Body of pancreas (tissue), 4 donors: Measurements from ENCODE around the gene KCNT2. TPM values are rescaled to one million over a fixed set of nuclear protein-coding genes. Genes with fewer than 3 reads are reported as not detected.

Experiments
- ATAC-seq: fragments of 150-250 bp; one replicate; pipeline ENCODE4 v1.9.1; 2016
- DNase-seq, 4 donors: peaks; one replicate each; pipeline ENCODE4 v3.0.0-alpha.2; 2019
- H3K27ac ChIP-seq, 4 donors: fragments of 200-600 bp; sonication (generic); 1 replicate in 3 of 4; 2 replicates in 1 of 4; pipeline versions ENCODE4 v1.5.1 to v1.6.1; 2016 to 2019; ENCODE audit warnings: mild to moderate bottlenecking in 1 of 4, mixed read lengths in 1 of 4, moderate library complexity in 1 of 4
- H3K27me3 ChIP-seq, 2 donors: fragments of 200-600 bp; sonication (generic); one replicate each; pipeline ENCODE4 v1.6.0; 2016; ENCODE audit warnings: mild to moderate bottlenecking in 1 of 2
- H3K36me3 ChIP-seq, 2 donors: fragments of 200-600 bp; sonication (generic); replicated peaks in 1 of 2; 2 replicates each; pipeline ENCODE4 v1.5.1; 2016; ENCODE audit warnings: low read depth in 2 of 2; ENCODE audit not compliant: insufficient read depth in 1 of 2
- H3K4me1 ChIP-seq: fragments of 200-600 bp; sonication (generic); one replicate; pipeline ENCODE4 v1.6.0; 2016
- H3K4me3 ChIP-seq, 2 donors: fragments of 200-600 bp; sonication (generic); 1 replicate in 1 of 2; 2 replicates in 1 of 2; pipeline ENCODE4 v1.5.1; 2016 to 2019
- H3K9me3 ChIP-seq, 3 donors: fragments of 200-600 bp; sonication (generic); 1 replicate in 2 of 3; 2 replicates in 1 of 3; pipeline ENCODE4 v1.5.1; 2016
- POLR2A ChIP-seq, 3 donors: fragments of 450-650 bp; IDR thresholded peaks; one replicate each; pipeline ENCODE4 v1.6.1; 2016; ENCODE audit warnings: antibody characterized with exemption in 3 of 3, mild to moderate bottlenecking in 2 of 3
- WGBS, 2 donors: methylation state at CpG; one replicate each; pipeline ENCODE4 v1.1.5; 2017; 5-methylcytosine and 5-hydroxymethylcytosine counted together
- intact Hi-C: fragments of 100-400 bp; cut with DNase I; formaldehyde crosslinking; loops from one replicate; pipeline ENCODE4 v1.15.1; 2023
- total RNA-seq, 2 donors: library from RNA; depleted of rRNA; stranded (reverse); fragments of >200 nt; gene quantifications; one replicate each; pipeline ENCODE4 v1.1.0, GENCODE V29; 2016
- TF ChIP-seq, protein P1 (sequence below), 7 experiments: fragments of 450-650 bp in 4 of 7; fragments of 200-600 bp in 3 of 7; sonication (generic) in 3 of 7; IDR thresholded peaks; one replicate each; pipeline ENCODE4 v1.5.1; 2016 to 2019; ENCODE audit warnings: antibody characterized with exemption in 7 of 7

Gene KCNT2
- total RNA-seq, 2 donors from 2014 or later = 0.78 to 0.99 TPM

DNA sequence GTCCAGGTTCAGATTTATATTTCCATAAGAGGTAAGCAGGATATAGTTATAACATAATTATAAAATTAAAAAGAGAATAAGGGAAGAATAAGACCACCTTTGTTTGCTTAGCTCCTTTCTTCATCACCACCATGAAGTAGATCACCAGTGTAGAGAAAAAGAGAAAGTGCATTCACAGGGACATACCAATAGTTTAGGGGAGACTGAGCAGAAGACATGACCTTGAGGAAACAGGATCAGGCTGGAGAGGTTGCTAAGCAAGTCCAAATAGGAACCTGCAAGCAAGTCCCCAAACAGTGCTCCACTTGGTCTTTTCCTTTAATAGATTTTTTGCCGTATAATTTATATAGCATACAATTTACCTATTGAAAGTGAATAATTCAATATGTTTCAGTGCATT, 63.0 kb downstream of the KCNT2 start:
- Histone ChIP-seq H3K4me3 (no peak overlapping the region), H3K9me3 (no peaks in the 10 kb centered on the region), H3K27ac (no peak overlapping the region), H3K4me1 (no peaks in the 10 kb centered on the region), H3K27me3 (no peaks in the 10 kb centered on the region), H3K36me3 (no peaks in the 10 kb centered on the region)
- WGBS, 2 donors = 90 to 100% methylated on average over 1 of the region's 1 CpG
- intact Hi-C loops = no loop called here
- TF ChIP-seq POLR2A (IDR thresholded peaks at IDR 0.05) = no peak
- TF ChIP-seq, protein P1, sequence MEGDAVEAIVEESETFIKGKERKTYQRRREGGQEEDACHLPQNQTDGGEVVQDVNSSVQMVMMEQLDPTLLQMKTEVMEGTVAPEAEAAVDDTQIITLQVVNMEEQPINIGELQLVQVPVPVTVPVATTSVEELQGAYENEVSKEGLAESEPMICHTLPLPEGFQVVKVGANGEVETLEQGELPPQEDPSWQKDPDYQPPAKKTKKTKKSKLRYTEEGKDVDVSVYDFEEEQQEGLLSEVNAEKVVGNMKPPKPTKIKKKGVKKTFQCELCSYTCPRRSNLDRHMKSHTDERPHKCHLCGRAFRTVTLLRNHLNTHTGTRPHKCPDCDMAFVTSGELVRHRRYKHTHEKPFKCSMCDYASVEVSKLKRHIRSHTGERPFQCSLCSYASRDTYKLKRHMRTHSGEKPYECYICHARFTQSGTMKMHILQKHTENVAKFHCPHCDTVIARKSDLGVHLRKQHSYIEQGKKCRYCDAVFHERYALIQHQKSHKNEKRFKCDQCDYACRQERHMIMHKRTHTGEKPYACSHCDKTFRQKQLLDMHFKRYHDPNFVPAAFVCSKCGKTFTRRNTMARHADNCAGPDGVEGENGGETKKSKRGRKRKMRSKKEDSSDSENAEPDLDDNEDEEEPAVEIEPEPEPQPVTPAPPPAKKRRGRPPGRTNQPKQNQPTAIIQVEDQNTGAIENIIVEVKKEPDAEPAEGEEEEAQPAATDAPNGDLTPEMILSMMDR (IDR thresholded peaks at IDR 0.05) = no peak
- ATAC-seq = no peak
- DNase-seq = no peak

DNA sequence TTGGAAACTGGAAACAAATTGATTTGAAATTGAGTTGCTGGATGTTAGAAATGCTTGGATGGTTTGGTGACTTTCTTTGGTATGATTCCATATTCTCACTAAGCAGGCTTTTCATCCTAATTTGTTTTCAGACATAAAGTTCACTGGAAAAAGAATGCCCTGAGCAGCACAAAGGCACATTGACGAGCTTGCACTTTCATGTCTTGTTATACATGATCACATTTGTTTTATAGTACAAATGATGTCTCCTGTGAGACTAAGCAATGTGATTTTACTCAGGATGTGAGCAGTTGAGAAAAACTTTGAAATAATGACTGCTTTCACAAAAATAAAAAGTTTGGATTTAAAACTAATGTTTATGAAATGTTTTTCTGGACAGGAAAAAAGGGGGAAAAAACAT, 63.6 kb downstream of the KCNT2 start:
- H3K4me1 ChIP-seq = no peaks in the 10 kb centered on the region
- H3K27ac ChIP-seq = no peak overlapping the region
- DNase-seq (no peak), ATAC-seq (no peak)
- H3K9me3 ChIP-seq = no peaks in the 10 kb centered on the region
- WGBS, 2 donors = 69 to 80% methylated on average over 1 of the region's 1 CpG
- intact Hi-C loops = no loop called here
- no peak overlapping the region for H3K4me3 ChIP-seq
- TF ChIP-seq, protein P1 (IDR thresholded peaks at IDR 0.05) = no peak
- no peak for TF ChIP-seq POLR2A (IDR thresholded peaks at IDR 0.05)
- no peaks in the 10 kb centered on the region for H3K36me3 ChIP-seq
- H3K27me3 ChIP-seq = no peaks in the 10 kb centered on the region

DNA sequence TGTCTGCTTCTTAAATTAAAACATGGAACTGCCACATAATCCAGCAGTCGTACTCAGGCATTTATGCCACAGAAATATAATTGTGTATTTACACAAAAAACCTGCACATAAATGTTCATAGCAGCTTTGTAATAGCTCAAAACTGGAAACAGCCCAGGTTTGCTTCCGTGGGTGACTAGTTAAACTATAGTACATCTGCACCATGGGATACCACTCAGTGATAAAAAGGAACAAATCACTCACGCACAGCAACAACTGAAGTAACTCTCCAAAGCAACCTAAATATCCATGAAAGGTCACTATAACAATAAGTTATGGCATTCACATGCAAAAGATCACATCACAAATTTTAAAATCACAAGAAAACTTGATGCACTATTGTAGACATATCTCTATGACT, 64.4 kb downstream of the KCNT2 start:
- H3K9me3 ChIP-seq = no peaks in the 10 kb centered on the region
- H3K36me3 ChIP-seq = no peaks in the 10 kb centered on the region
- no peak for ATAC-seq
- intact Hi-C loops = no loop called here
- H3K27me3 ChIP-seq = no peaks in the 10 kb centered on the region
- H3K4me1 ChIP-seq = no peaks in the 10 kb centered on the region
- WGBS, 2 donors = 50 to 71% methylated on average over 3 of the region's 3 CpGs
- no peak for DNase-seq
- TF ChIP-seq, protein P1 (IDR thresholded peaks at IDR 0.05) = no peak
- no peak for TF ChIP-seq POLR2A (IDR thresholded peaks at IDR 0.05)
- H3K27ac ChIP-seq = no peak overlapping the region
- H3K4me3 ChIP-seq = no peak overlapping the region

DNA sequence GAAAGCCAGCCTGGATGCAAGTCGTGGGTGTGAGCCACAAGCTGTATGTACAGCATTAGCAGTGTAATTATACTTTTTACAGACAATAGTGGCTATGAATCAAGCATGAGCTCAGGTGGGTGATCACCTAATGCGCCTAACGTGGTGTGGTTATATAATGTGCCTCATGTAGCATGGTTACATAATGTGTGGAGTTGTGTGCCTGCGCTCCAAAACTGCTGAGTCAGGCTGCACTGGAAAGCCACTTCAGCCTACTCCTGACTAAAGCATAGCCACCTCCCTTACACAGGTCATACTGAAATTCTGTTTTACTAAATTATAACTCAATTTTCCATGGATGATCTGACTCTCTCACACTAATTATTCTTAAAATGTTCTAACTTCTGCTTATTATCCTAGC, 69.8 kb downstream of the KCNT2 start:
- 70 to 82% methylated on average over 4 of the region's 4 CpGs for WGBS, 2 donors
- no peaks in the 10 kb centered on the region for H3K27me3 ChIP-seq
- TF ChIP-seq POLR2A (IDR thresholded peaks at IDR 0.05) = no peak
- TF ChIP-seq, protein P1 (IDR thresholded peaks at IDR 0.05) = no peak
- H3K9me3 ChIP-seq = no peaks in the 10 kb centered on the region
- H3K4me3 ChIP-seq = no peak overlapping the region
- intact Hi-C loops = no loop called here
- no peak overlapping the region for H3K27ac ChIP-seq
- H3K36me3 ChIP-seq = no peaks in the 10 kb centered on the region
- no peak for DNase-seq
- no peak for ATAC-seq
- H3K4me1 ChIP-seq = no peaks in the 10 kb centered on the region

DNA sequence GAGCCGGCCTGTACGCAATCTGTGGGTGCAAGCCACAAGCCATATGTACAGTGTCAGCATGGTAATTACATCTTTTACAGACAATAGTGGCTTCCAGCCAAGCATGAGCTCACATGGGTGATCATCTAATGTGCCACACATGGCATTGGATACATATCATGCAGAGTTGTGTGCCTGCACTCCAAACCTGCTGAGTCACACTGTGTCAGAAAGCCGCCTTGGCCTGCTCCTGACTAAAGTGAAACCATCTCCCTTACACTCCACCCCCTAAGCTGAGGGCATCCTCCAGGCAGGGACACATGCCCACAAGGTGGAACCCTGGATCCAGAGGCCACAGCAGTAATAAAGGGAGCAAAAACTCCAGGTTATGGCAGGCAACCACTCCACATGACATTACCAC, 72.5 kb downstream of the KCNT2 start:
- Histone ChIP-seq H3K27ac (no peak overlapping the region), H3K27me3 (no peaks in the 10 kb centered on the region), H3K4me3 (no peak overlapping the region), H3K4me1 (no peaks in the 10 kb centered on the region), H3K9me3 (no peaks in the 10 kb centered on the region), H3K36me3 (no peaks in the 10 kb centered on the region)
- ATAC-seq (no peak), DNase-seq (no peak)
- 63% methylated on average over 3 of the region's 3 CpGs for WGBS, 2 donors
- TF ChIP-seq POLR2A (IDR thresholded peaks at IDR 0.05) = no peak
- TF ChIP-seq, protein P1 (IDR thresholded peaks at IDR 0.05) = no peak
- intact Hi-C loops = no loop called here
